MCF 10A (cell line): ENCODE measurements around the gene ZNF844. TPM values are rescaled to one million over a fixed set of nuclear protein-coding genes. Genes with fewer than 3 reads are reported as not detected.
A peak's percentile ranks its signal among the peaks of the same experiment; 100 is the strongest.

Experiments
- Bru-seq: library from RNA; stranded (reverse); fragments of 400-500 nt; gene quantifications from one replicate; lab custom pipeline; 2021; lab: Mats Ljungman, UMichigan
- BruChase-seq, 2 experiments: library from RNA; stranded (reverse); fragments of 400-500 nt; gene quantifications; one replicate each; lab custom pipeline; 2021; lab: Mats Ljungman, UMichigan
- BruUV-seq: library from RNA; stranded (reverse); fragments of 400-500 nt; replicated peaks from 2 replicates; lab custom pipeline; 2021; lab: Mats Ljungman, UMichigan
- CTCF ChIA-PET: fragments of 300-600 bp; sonication (Branson Sonifier 250); formaldehyde crosslinking; extraction: SDS; loops from one replicate; lab custom pipeline; 2021; ENCODE audit warnings: antibody characterized with exemption, inconsistent platforms; lab: Yijun Ruan, JAX
- POLR2A ChIA-PET: fragments of 300-600, 350-650 bp; sonication (Branson Sonifier 250); formaldehyde crosslinking; extraction: SDS; loops from one replicate; lab custom pipeline; 2020; ENCODE audit warnings: antibody characterized with exemption, inconsistent platforms; lab: Yijun Ruan, JAX
- DNase-seq: peaks from one replicate; pipeline ENCODE4 v3.0.0-alpha.2; 2018; ENCODE audit not compliant: unreplicated experiment
- H3K27ac Mint-ChIP-seq: one replicate; pipeline ENCODE4 v1.8.0; 2022; ENCODE audit warnings: mild to moderate bottlenecking, low read depth, mixed read lengths; ENCODE audit not compliant: unreplicated experiment
- H3K27me3 Mint-ChIP-seq: one replicate; pipeline ENCODE4 v1.8.0; 2022; ENCODE audit warnings: mixed read lengths; ENCODE audit not compliant: insufficient read depth, unreplicated experiment
- H3K36me3 Mint-ChIP-seq: one replicate; pipeline ENCODE4 v1.8.0; 2022; ENCODE audit warnings: mild to moderate bottlenecking, moderate library complexity, mixed read lengths; ENCODE audit not compliant: insufficient read depth, unreplicated experiment
- H3K4me1 Mint-ChIP-seq: one replicate; pipeline ENCODE4 v1.8.0; 2022; ENCODE audit warnings: mixed read lengths; ENCODE audit not compliant: insufficient read depth, unreplicated experiment
- H3K4me3 Mint-ChIP-seq: one replicate; pipeline ENCODE4 v1.8.0; 2022; ENCODE audit warnings: mild to moderate bottlenecking, moderate library complexity, mixed read lengths; ENCODE audit not compliant: unreplicated experiment
- H3K9me3 Mint-ChIP-seq: one replicate; pipeline ENCODE4 v1.8.0; 2022; ENCODE audit warnings: mixed read lengths; ENCODE audit not compliant: unreplicated experiment
- CTCF ChIP-seq: fragments of 200-600 bp; IDR thresholded peaks from one replicate; pipeline ENCODE4 v1.8.0; 2022; ENCODE audit warnings: antibody characterized with exemption, mild to moderate bottlenecking; ENCODE audit not compliant: unreplicated experiment
- intact Hi-C: fragments of 100-400 bp; cut with micrococcal nuclease; formaldehyde crosslinking; loops from 2 replicates; pipeline ENCODE4 v1.14.1; 2022
- long read RNA-seq: library from polyadenylated mRNA; stranded (forward); transcript quantifications from one replicate; pipeline ENCODE4 v2.0.0, GENCODE V29; 2022
- total RNA-seq: library from RNA; stranded (reverse); gene quantifications from 2 replicates; pipeline ENCODE4 v1.2.3, GENCODE V29; 2022

Gene ZNF844
- total RNA-seq (not detected in 2 replicates), Bru-seq, nascent RNA (not detected), BruChase-seq, experiment 1, labeled RNA remaining after a 6-hour chase (percentile 14 among the genes with signal in this experiment), BruChase-seq, experiment 2, labeled RNA remaining after a 2-hour chase (not detected)
- long read RNA-seq, result 0 reads

GRCh38 chr19:12064590-12065538 is at the start of gene ZNF844:
ZNF844 (plus strand) TSS chr19:12064731; CDS start chr19:12064874, 143 bp downstream.
- ChIA-PET POLR2A (no interaction called here), CTCF (interaction anchor here (0.6 kb wide), 2 partner anchors 57 to 142 kb away, joined by 3 to 4 read pairs; no protein-coding TSS in a partner anchor)
- Mint-ChIP-seq H3K27ac (no peak within 1 kb of the TSS), H3K9me3 (no peaks in the 10 kb centered on the region), H3K4me3 (no peak within 1 kb of the TSS), H3K27me3 (no peaks in the 10 kb centered on the region), H3K36me3 (no peaks in the 10 kb centered on the region), H3K4me1 (no peaks in the 10 kb centered on the region)
- no peak for TF ChIP-seq CTCF
- BruUV-seq, result no TSS peak
- no peak for DNase-seq
- intact Hi-C loops, result no loop called here

- H3K27ac Mint-ChIP-seq, result no peak overlapping the region
- intact Hi-C loops, result no loop called here
- H3K27me3 Mint-ChIP-seq, result no peaks in the 10 kb centered on the region
- peaks cover 28% of the 10 kb centered on the region for H3K9me3 Mint-ChIP-seq
- H3K4me1 Mint-ChIP-seq, result no peaks in the 10 kb centered on the region
- ChIA-PET CTCF (interaction anchor here (0.6 kb wide), 1 partner anchor 28 kb away, joined by 5 read pairs; no protein-coding TSS in a partner anchor), POLR2A (no interaction called here)
- TF ChIP-seq CTCF, result no peak
- peaks cover 6% of the 10 kb centered on the region for H3K36me3 Mint-ChIP-seq
- no TSS peak for BruUV-seq
- no peak overlapping the region for H3K4me3 Mint-ChIP-seq
- DNase-seq, result no peak
These were observed 49.3 kb upstream of the ZNF844 start for GRCh38 chr19:12015015-12015752.

GRCh38 chr19:12015753-12016116 is 48.8 kb upstream of the ZNF844 start:
- Mint-ChIP-seq H3K4me1 (no peaks in the 10 kb centered on the region), H3K4me3 (no peak overlapping the region), H3K36me3 (peaks cover 6% of the 10 kb centered on the region), H3K27ac (no peak overlapping the region), H3K27me3 (no peaks in the 10 kb centered on the region), H3K9me3 (peaks cover 28% of the 10 kb centered on the region)
- intact Hi-C loops, result no loop called here
- ChIA-PET CTCF (interaction anchor here (0.6 kb wide), 1 partner anchor 29 kb away, joined by 5 read pairs; no protein-coding TSS in a partner anchor), POLR2A (no interaction called here)
- no peak for DNase-seq
- no TSS peak for BruUV-seq
- no peak for TF ChIP-seq CTCF
